Ramos (cell line): Measurements from ENCODE around the gene SCAPER.
"Not testable (repeated sequence)": the region's sequence is repeated elsewhere in the genome, so short reads cannot be mapped to it uniquely, and the experiment has no call there.

ENCODE experiments used
- in situ Hi-C: fragments of 300-500 bp; cut with MboI; formaldehyde crosslinking; loops from one replicate; pipeline ENCODE4 v1.14.3; 2022; ENCODE audit warnings: low sequenced_read_pairs; ENCODE audit not compliant: unreplicated experiment

The SCAPER gene

GRCh38 chr15:76791511-76791910 lies 113.6 kb downstream of the SCAPER start:
- in situ Hi-C loops = no loop called here

- in situ Hi-C loops = no loop called here
Observed at GRCh38 chr15:76787273-76787672, 117.9 kb downstream of the SCAPER start.

- in situ Hi-C loops = no loop called here
Observed at GRCh38 chr15:76776969-76777368, 128.2 kb downstream of the SCAPER start.

GRCh38 chr15:76776480-76776879 lies 128.7 kb downstream of the SCAPER start:
- in situ Hi-C loops = no loop called here

GRCh38 chr15:76773234-76773633 lies 131.9 kb downstream of the SCAPER start:
- in situ Hi-C loops = no loop called here

GRCh38 chr15:76772776-76773175 lies 132.4 kb downstream of the SCAPER start:
- in situ Hi-C loops = no loop called here

- in situ Hi-C loops = no loop called here
Observed at GRCh38 chr15:76764004-76764403, 141.1 kb downstream of the SCAPER start.

- in situ Hi-C loops = no loop called here
Observed at GRCh38 chr15:76763554-76763953, 141.6 kb downstream of the SCAPER start.

GRCh38 chr15:76756381-76756780 lies 148.8 kb downstream of the SCAPER start:
- in situ Hi-C loops = no loop called here

GRCh38 chr15:76753771-76754170 lies 151.4 kb downstream of the SCAPER start:
- in situ Hi-C loops = no loop called here

- in situ Hi-C loops = no loop called here
Observed at GRCh38 chr15:76753131-76753530, 152.0 kb downstream of the SCAPER start.

- in situ Hi-C loops = no loop called here
Observed at GRCh38 chr15:76752549-76752948, 152.6 kb downstream of the SCAPER start.

- in situ Hi-C loops = no loop called here
Observed at GRCh38 chr15:76737573-76737972, 167.6 kb downstream of the SCAPER start.

- in situ Hi-C loops = not testable (repeated sequence)
Observed at GRCh38 chr15:76732321-76732720, 172.8 kb downstream of the SCAPER start.

GRCh38 chr15:76730262-76730661 lies 174.9 kb downstream of the SCAPER start:
- in situ Hi-C loops = no loop called here

- in situ Hi-C loops = no loop called here
Observed at GRCh38 chr15:76718863-76719262, 186.3 kb downstream of the SCAPER start.

- in situ Hi-C loops = no loop called here
Observed at GRCh38 chr15:76714950-76715349, 190.2 kb downstream of the SCAPER start.

- in situ Hi-C loops = no loop called here
Observed at GRCh38 chr15:76711351-76711827, 193.8 kb downstream of the SCAPER start.

GRCh38 chr15:76704032-76704431 lies 201.1 kb downstream of the SCAPER start:
- in situ Hi-C loops = not testable (repeated sequence)

GRCh38 chr15:76696840-76697239 lies 208.3 kb downstream of the SCAPER start:
- in situ Hi-C loops = no loop called here

- in situ Hi-C loops = not testable (repeated sequence)
Observed at GRCh38 chr15:76692546-76692945, 212.6 kb downstream of the SCAPER start.

GRCh38 chr15:76687592-76687991 lies 217.5 kb downstream of the SCAPER start:
- in situ Hi-C loops = not testable (repeated sequence)

GRCh38 chr15:76684002-76684401 lies 221.1 kb downstream of the SCAPER start:
- in situ Hi-C loops = no loop called here
